NCI-H510A (cell line): Measurements from ENCODE around the gene FBXL5.
"Not testable (repeated sequence)": the region's sequence is repeated elsewhere in the genome, so short reads cannot be mapped to it uniquely, and the experiment has no call there.

Source experiments
- DNase-seq: peaks from one replicate; lab custom pipeline; 2025; lab: John Stamatoyannopoulos, UW

Gene FBXL5

GRCh38 chr4:15649914-15650545 lies 5.1 kb downstream of the FBXL5 start:
- DNase-seq: peak; percentile 7

DNA sequence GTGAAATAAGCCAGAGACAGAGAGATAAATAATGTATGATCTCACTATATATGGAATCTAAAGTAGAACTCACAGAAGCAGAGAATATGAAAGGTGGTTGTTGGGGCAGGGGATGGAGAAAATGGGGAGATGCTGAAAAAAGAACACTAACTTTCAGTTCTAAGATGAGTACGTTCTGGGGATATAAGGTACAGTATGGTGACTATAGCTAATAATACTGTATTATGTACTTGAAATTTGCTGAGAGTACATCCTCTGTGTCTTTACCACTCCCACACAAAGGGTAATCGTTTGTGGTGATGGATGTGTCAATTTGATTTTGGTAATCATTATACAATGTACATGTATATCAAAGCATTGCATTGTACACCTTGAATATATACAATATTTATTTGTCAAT lies 6.6 kb downstream of the FBXL5 start:
- DNase-seq: no peak

DNA sequence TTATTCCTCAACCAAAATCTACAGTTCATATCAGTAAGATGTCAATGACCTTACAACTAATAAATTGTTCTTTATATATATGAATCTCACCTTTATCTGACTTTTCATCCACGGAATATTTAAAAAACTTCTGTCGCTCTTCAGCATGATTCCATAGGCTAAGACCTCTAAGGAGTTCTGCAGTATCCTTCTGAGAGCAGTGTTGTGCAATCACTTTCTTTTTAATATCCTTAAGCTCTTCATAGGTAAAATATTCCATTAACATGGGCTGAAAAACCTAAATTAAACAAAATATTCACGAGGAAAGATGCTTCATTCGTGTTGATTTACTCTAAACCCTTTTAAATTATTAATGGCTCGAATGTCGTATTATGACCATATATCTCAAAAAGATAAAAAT lies 16.7 kb downstream of the FBXL5 start:
- DNase-seq: no peak

DNA sequence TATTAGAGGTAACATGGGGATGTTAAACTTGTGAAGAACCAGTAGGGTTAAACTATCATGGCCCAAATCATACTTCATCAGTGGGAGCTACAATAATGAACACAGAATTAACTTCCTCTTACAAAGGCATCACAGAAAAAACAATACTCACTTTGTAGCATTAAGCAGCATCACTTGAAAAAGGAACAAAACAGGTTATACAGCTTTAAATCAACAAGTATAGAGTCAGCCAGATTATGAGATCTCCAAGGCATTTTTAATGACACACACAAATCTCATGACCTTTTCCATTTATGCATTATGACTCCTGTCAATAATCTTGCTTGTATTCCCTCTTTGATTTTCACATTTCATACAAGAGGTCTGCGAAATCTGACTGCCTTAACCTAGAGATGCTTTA lies 18.3 kb downstream of the FBXL5 start:
- DNase-seq: no peak

- DNase-seq: not testable (repeated sequence)
Measured at GRCh38 chr4:15617407-15617806, 37.8 kb downstream of the FBXL5 start.

DNA sequence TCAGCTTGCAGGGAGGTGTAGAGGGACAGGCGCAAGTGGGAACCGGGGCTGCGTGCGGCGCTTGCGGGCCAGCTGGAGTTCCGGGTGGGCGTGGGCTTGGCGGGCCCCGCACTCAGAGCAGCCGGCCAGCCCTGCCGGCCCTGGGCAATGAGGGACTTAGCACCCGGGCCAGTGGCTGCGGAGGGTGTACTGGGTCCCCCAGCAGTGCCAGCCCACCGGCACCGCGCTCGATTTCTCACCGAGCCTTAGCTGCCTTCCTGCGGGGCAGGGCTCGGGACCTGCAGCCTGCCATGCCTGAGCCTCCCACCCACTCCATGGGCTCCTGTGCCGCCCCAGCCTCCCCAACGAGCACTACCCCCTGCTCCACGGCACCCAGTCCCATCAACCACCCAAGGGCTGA lies 40.3 kb downstream of the FBXL5 start:
- DNase-seq: not testable (repeated sequence)

DNA sequence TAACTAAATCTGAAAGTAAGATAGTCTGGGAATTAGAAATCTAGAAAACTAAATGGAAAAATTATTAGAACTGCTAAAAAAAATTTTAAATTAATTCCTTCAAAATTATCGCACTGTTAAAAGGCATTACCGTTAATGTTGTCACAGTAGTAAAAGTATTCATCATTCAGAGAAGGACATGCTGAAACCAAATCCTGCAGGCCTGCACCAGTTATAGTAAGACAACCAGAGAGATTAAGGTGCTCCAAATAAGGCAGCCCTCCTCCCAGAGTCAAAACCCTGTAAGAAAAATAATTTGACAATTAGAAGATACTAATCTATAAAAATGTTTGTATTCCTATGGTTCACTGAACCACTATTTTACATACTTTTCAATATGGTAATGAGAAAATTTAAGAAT lies 43.0 kb downstream of the FBXL5 start:
- DNase-seq: no peak

- no peak for DNase-seq
Measured at GRCh38 chr4:15610855-15611254, 44.3 kb downstream of the FBXL5 start.

DNA sequence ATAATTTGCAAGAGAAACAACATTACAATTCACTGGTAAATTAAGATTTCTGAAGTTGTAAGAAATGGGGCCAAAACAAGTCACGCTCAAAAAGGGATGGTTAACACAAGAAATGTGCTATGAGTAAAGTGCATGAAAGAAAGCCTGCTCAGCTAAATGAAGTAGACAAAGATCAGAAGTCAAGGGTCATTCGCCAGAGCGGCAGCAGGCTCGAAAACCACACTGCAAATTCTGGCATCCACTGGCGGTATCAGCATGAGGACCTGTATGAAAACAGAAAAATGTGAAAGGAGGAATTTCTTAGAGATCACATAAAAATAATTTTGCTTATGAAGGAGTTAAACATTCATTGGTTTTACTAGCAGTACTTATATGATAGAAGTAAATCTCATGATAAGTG lies 49.6 kb downstream of the FBXL5 start:
- no peak for DNase-seq

- DNase-seq: no peak
Measured at GRCh38 chr4:15601862-15602261, 53.3 kb downstream of the FBXL5 start.

- no peak for DNase-seq
Measured at GRCh38 chr4:15600176-15600575, 55.0 kb downstream of the FBXL5 start.

GRCh38 chr4:15598644-15599043 lies 56.5 kb downstream of the FBXL5 start:
- DNase-seq: no peak

DNA sequence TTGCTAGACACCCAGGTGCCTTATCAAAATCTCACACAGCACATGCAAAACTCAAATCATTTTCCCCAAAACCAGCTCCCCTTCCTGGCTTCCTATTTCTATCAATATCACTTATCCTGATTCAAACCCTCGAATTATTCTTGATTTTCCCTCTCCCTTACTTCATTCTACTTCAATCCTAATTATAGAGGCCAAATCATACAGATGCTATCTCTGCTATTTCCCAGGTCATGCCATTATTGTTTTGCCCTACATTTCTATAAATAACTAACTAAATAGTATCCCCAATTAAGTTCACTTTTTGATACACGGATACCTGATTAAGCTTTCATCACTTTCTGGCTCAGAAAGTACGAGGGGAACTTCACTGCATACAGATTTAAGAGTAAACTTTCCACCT lies 62.4 kb downstream of the FBXL5 start:
- DNase-seq: no peak

- no peak for DNase-seq
Measured at GRCh38 chr4:15587649-15588048, 67.5 kb downstream of the FBXL5 start.

- no peak for DNase-seq
Measured at GRCh38 chr4:15586066-15586465, 69.1 kb downstream of the FBXL5 start.

DNA sequence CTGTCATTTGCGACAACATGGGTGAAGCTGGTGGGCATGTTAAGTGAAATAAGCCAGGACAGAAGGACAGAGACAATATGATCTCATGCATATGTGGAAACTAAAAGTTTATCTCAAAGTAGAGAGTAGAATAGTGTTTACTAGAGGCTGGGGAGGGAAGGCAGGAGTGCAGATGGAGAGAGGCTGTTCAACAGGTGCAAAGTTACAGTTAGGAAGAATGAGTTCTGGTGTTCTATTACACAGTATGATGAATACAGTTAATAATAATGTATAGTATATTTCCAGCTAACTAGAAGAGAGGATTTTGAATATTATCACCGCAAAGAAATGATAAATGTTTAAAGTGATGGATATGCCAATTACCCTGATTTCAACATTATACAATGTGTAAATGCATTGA lies 69.8 kb downstream of the FBXL5 start:
- DNase-seq: no peak

DNA sequence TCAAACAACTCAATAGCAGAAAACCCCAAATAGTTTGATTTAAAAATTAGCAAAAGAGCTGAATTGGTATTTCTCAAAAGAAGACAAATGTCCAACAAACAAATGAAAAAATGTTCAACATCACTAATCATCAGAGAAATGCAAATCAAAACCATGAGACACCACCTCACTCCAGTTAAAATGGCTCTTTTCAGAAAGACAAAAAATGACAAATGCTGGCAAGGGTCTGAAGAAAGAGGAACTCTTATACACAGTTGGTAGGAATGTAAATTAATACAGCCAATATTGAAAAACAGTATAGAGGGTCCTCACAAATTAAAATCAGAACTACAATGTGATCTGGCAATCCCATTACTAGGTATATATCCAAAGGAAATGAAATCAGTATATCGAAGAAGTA lies 70.4 kb downstream of the FBXL5 start:
- no peak for DNase-seq

DNA sequence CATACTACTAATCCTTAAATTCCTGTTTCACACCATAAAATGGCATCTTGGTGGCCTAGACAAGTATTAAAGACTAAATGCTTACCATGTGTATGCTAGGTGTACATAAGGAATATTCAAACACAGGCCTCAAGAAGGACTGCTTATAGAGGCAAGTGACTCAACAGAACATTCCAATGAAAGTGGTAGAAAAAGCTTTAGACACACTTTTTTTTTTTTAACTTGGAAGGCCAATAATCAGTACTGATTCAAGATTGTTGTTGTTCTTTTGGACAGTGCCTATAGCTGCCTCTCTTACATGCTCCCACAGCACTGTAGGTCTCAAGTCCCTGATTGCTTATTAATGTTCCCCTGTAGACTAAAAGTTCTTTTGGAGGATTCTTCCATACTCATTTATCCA lies 77.6 kb downstream of the FBXL5 start:
- DNase-seq: no peak

DNA sequence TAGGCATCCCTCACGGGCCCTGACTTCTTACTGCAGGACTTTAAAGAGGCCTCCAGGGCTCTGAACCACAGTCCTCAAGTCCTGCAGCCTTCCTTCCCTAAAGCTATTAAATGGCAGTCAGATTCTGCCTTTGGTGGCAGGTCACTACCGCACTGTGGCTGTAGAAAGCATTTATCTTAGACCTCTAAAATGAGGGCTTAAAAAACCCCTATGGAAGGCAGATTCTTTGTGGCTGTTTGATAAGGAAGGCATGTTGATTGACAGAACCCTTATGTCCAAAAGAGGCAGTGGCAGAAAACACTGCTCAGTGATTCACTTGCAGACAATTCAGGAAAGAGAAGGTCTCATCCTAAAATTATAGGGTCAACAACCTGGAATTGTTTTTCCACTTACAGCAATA lies 79.2 kb downstream of the FBXL5 start:
- DNase-seq: no peak

- DNase-seq: no peak
Measured at GRCh38 chr4:15569746-15570145, 85.4 kb downstream of the FBXL5 start.

GRCh38 chr4:15568821-15569220 lies 86.3 kb downstream of the FBXL5 start:
- DNase-seq: no peak

DNA sequence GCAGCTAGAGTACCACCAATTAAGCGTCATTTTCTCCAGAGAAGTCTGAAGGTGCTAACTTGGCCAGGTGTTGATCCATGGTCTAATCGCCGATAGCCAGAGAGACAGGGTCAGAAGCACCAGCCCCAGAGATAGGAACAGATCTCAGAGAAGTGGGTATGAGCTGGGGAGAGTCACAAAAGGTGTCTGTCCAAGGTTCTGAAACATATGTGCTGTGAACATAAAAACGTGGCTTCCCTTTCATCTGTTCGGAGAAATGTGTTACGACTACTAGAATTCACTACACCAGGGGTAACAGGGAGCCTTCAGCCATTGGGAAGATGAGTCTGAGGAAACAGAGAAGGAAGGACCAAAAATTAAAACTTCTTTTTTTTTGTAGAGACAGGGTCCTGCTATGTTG lies 91.3 kb downstream of the FBXL5 start:
- no peak for DNase-seq

DNA sequence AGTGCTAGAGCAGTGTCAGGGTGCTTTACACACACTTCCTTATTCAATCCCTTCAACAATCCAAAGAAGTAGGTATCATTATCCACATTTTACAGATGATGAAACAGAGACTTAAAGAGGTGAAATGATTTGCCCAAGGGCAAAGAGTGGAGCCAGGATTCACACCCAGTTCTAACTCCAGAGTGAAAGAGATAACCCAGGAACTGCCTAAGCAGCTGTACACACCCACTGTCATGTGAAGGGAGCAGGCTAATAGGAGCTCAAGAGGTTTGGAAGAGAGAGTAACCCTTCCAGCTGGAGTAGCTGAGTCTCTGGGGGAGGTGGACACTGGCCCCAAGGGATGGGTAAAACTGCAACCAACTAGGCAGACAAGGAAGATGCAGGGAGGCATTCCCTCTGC lies 92.5 kb downstream of the FBXL5 start:
- DNase-seq: no peak

- no peak for DNase-seq
Measured at GRCh38 chr4:15562114-15562513, 93.0 kb downstream of the FBXL5 start.

- DNase-seq: no peak
Measured at GRCh38 chr4:15558561-15558960, 96.6 kb downstream of the FBXL5 start.
